H9 (cell line): ENCODE results near the gene SUPT7L. TPM values are rescaled to one million over a fixed set of nuclear protein-coding genes. Genes with fewer than 3 reads are reported as not detected.

ENCODE experiments used
- DNase-seq: peaks from one replicate; pipeline ENCODE4 v3.0.0-alpha.2; 2017
- H2AFZ ChIP-seq: one replicate; pipeline ENCODE4 v1.6.1; 2013; ENCODE audit warnings: mild to moderate bottlenecking, low read length, control low read depth, moderate library complexity
- H2AK5ac ChIP-seq: 2 replicates; pipeline ENCODE4 v1.6.1; 2013; ENCODE audit warnings: low read length, control low read depth, mixed read lengths; ENCODE audit not compliant: insufficient read length
- H2BK120ac ChIP-seq: one replicate; pipeline ENCODE4 v1.6.1; 2013; ENCODE audit warnings: low read depth, mild to moderate bottlenecking, low read length, control low read depth, inconsistent platforms; ENCODE audit not compliant: poor library complexity, severe bottlenecking
- H2BK12ac ChIP-seq: 2 replicates; pipeline ENCODE4 v1.6.1; 2013; ENCODE audit warnings: low read length, control low read depth, mixed read lengths, low read depth; ENCODE audit not compliant: insufficient read length
- H2BK15ac ChIP-seq: 2 replicates; pipeline ENCODE4 v1.6.1; 2013; ENCODE audit warnings: low read depth, low read length, control low read depth
- H2BK20ac ChIP-seq: one replicate; pipeline ENCODE4 v1.6.1; 2013; ENCODE audit warnings: low read depth, mild to moderate bottlenecking, low read length, control low read depth, inconsistent platforms; ENCODE audit not compliant: poor library complexity, severe bottlenecking
- H2BK5ac ChIP-seq: 2 replicates; pipeline ENCODE4 v1.6.1; 2013; ENCODE audit warnings: low read length, control low read depth, mixed read lengths; ENCODE audit not compliant: insufficient read length
- H3K14ac ChIP-seq: 2 replicates; pipeline ENCODE4 v1.6.1; 2013; ENCODE audit warnings: low read length, control low read depth; ENCODE audit not compliant: insufficient read depth
- H3K18ac ChIP-seq: 2 replicates; pipeline ENCODE4 v1.6.1; 2013; ENCODE audit warnings: low read depth, mild to moderate bottlenecking, mixed read lengths, low read length, control low read depth; ENCODE audit not compliant: insufficient read length
- H3K23ac ChIP-seq: 2 replicates; pipeline ENCODE4 v1.6.1; 2013; ENCODE audit warnings: low read length, control low read depth, mixed read lengths, low read depth; ENCODE audit not compliant: insufficient read length
- H3K23me2 ChIP-seq: 2 replicates; pipeline ENCODE4 v1.6.1; 2013; ENCODE audit warnings: low read depth, mild to moderate bottlenecking, mixed read lengths, low read length, control low read depth; ENCODE audit not compliant: insufficient read length, poor library complexity, severe bottlenecking
- H3K27ac ChIP-seq: 2 replicates; pipeline ENCODE4 v1.5.1; 2013; ENCODE audit warnings: low read length, control low read depth, mixed read lengths, low read depth; ENCODE audit not compliant: insufficient read length
- H3K27me3 ChIP-seq: 2 replicates; pipeline ENCODE4 v1.6.1; 2013; ENCODE audit warnings: low read length, control low read depth, inconsistent platforms; ENCODE audit not compliant: insufficient read depth
- H3K4ac ChIP-seq: 2 replicates; pipeline ENCODE4 v1.6.1; 2013; ENCODE audit warnings: low read depth, mild to moderate bottlenecking, control low read depth, inconsistent platforms, low read length, moderate library complexity
- H3K4me1 ChIP-seq: 2 replicates; pipeline ENCODE4 v1.6.1; 2013; ENCODE audit warnings: low read length, control low read depth, inconsistent platforms; ENCODE audit not compliant: insufficient read depth
- H3K4me2 ChIP-seq: 2 replicates; pipeline ENCODE4 v1.6.1; 2013; ENCODE audit warnings: low read length, control low read depth, mixed read lengths; ENCODE audit not compliant: insufficient read length, insufficient read depth
- H3K56ac ChIP-seq: 2 replicates; pipeline ENCODE4 v1.6.1; 2013; ENCODE audit warnings: low read depth, mild to moderate bottlenecking, mixed read lengths, low read length, control low read depth; ENCODE audit not compliant: insufficient read length
- H3K79me1 ChIP-seq: 2 replicates; pipeline ENCODE4 v1.6.1; 2013; ENCODE audit warnings: low read depth, mild to moderate bottlenecking, moderate library complexity, low read length, control low read depth, inconsistent platforms; ENCODE audit not compliant: insufficient read depth, poor library complexity, severe bottlenecking
- H3K79me2 ChIP-seq: 2 replicates; pipeline ENCODE4 v1.6.1; 2013; ENCODE audit warnings: low read length, control low read depth, inconsistent platforms; ENCODE audit not compliant: insufficient read depth
- H3K9ac ChIP-seq: 2 replicates; pipeline ENCODE4 v1.6.1; 2013; ENCODE audit warnings: low read length, control low read depth, mixed read lengths; ENCODE audit not compliant: insufficient read length; ENCODE audit errors: extremely low read depth
- H3K9me3 ChIP-seq: one replicate; pipeline ENCODE4 v1.6.1; 2013; ENCODE audit warnings: low read depth, low read length, inconsistent platforms; ENCODE audit not compliant: control insufficient read depth
- H3T11ph ChIP-seq: one replicate; pipeline ENCODE4 v1.6.1; 2013; ENCODE audit warnings: mild to moderate bottlenecking, low read length, control low read depth, inconsistent platforms
- H4K20me1 ChIP-seq: one replicate; pipeline ENCODE4 v1.6.1; 2013; ENCODE audit not compliant: control insufficient read depth, insufficient read length, insufficient read depth
- H4K5ac ChIP-seq: 2 replicates; pipeline ENCODE4 v1.6.1; 2013; ENCODE audit warnings: low read depth, mild to moderate bottlenecking, mixed read lengths, low read length, control low read depth; ENCODE audit not compliant: insufficient read length
- H4K8ac ChIP-seq: replicated peaks from 2 replicates; pipeline ENCODE4 v1.6.1; 2013; ENCODE audit warnings: low read length, control low read depth, mixed read lengths, low read depth; ENCODE audit not compliant: insufficient read length
- H4K91ac ChIP-seq: 2 replicates; pipeline ENCODE4 v1.6.1; 2013; ENCODE audit warnings: low read depth, mild to moderate bottlenecking, moderate library complexity, mixed read lengths, low read length, control low read depth; ENCODE audit not compliant: insufficient read length
- H3K27ac Mint-ChIP-seq, 3 experiments: 2 replicates in 2 of 3; 3 replicates in 1 of 3; pipeline ENCODE4 v1.8.0; 2020 to 2021; ENCODE audit warnings: mixed read lengths in 3 of 3, mild to moderate bottlenecking in 1 of 3, moderate library complexity in 1 of 3
- H3K27me3 Mint-ChIP-seq: 2 replicates; pipeline ENCODE4 v1.8.0; 2021; ENCODE audit warnings: low read depth, mild to moderate bottlenecking, moderate library complexity, mixed read lengths
- H3K36me3 Mint-ChIP-seq, 3 experiments: 2 replicates in 2 of 3; 3 replicates in 1 of 3; pipeline ENCODE4 v1.8.0; 2020 to 2021; ENCODE audit warnings: low read depth in 3 of 3, mixed read lengths in 3 of 3; ENCODE audit not compliant: insufficient read depth in 1 of 3
- H3K4me1 Mint-ChIP-seq, 2 experiments: 2 replicates each; pipeline ENCODE4 v1.8.0; 2020; ENCODE audit warnings: mixed read lengths in 2 of 2
- H3K4me3 Mint-ChIP-seq, 2 experiments: 2 replicates in 1 of 2; 3 replicates in 1 of 2; pipeline ENCODE4 v1.8.0; 2020 to 2021; ENCODE audit warnings: mild to moderate bottlenecking in 2 of 2, mixed read lengths in 2 of 2, moderate library complexity in 1 of 2
- H3K9me3 Mint-ChIP-seq, 2 experiments: 2 replicates in 1 of 2; 3 replicates in 1 of 2; pipeline ENCODE4 v1.8.0; 2020; ENCODE audit warnings: mild to moderate bottlenecking in 2 of 2, mixed read lengths in 2 of 2, moderate library complexity in 1 of 2
- CTCF ChIP-seq: fragments of 200-600 bp; sonication (generic); conservative IDR thresholded peaks from 3 replicates; pipeline ENCODE4 v1.8.0; 2021; ENCODE audit warnings: antibody characterized with exemption, mild to moderate bottlenecking
- WGBS: extraction: QIAGEN DNeasy Blood & Tissue Kit; methylation state at CpG from one replicate; pipeline ENCODE4 v1.1.7; 2013; ENCODE audit warnings: missing lambda C conversion rate, low lambda C conversion rate, mixed read lengths; ENCODE audit not compliant: insufficient read length; ENCODE audit errors: extremely low coverage; 5-methylcytosine and 5-hydroxymethylcytosine counted together
- total RNA-seq: library from RNA; stranded (reverse); gene quantifications from 2 replicates; pipeline ENCODE4 v1.2.1, GENCODE V29; 2021

Gene SUPT7L
- total RNA-seq, 1 experiment from 2014 or later = 30.4 TPM

- Mint-ChIP-seq H3K4me3 (no peak overlapping the region), H3K9me3 (no peaks in the 10 kb centered on the region), H3K27me3 (no peaks in the 10 kb centered on the region), H3K27ac (no peak overlapping the region), H3K4me1 (no peaks in the 10 kb centered on the region), H3K36me3 (peaks cover 3 to 50% (median 28%) of the 10 kb centered on the region in 3 experiments; a peak in 6 of 7 replicates)
- Histone ChIP-seq H4K8ac (no peak overlapping the region), H2BK20ac (no peak overlapping the region), H2BK15ac (no peak overlapping the region), H3K56ac (no peak overlapping the region), H2AFZ (no peak overlapping the region), H3K23me2 (no peaks in the 10 kb centered on the region), H4K5ac (no peak overlapping the region), H2AK5ac (no peak overlapping the region), H3K4me2 (no peak overlapping the region), H3K23ac (no peak overlapping the region), H3K79me2 (no peaks in the 10 kb centered on the region), H3T11ph (no peak overlapping the region), H2BK120ac (no peak overlapping the region), H2BK5ac (no peak overlapping the region), H3K18ac (no peak overlapping the region), H3K27me3 (no peaks in the 10 kb centered on the region), H2BK12ac (no peak overlapping the region), H3K9ac (no peak overlapping the region), H3K27ac (no peak overlapping the region), H3K14ac (no peak overlapping the region), H3K4me1 (no peaks in the 10 kb centered on the region), H3K79me1 (no peaks in the 10 kb centered on the region), H3K4ac (no peak overlapping the region), H3K9me3 (no peaks in the 10 kb centered on the region), H4K91ac (no peak overlapping the region), H4K20me1 (no peaks in the 10 kb centered on the region)
- DNase-seq = no peak
- TF ChIP-seq CTCF = no peak
- no CpG with 5 or more reads among the region's 2 CpGs for WGBS
Observed at GRCh38 chr2:27680571-27680970, 17.2 kb upstream of the SUPT7L start.
